GM19193 (cell line): ENCODE data around the gene KIRREL1.

Source experiments
- POLR2A ChIP-seq: IDR thresholded peaks from 4 replicates; pipeline ENCODE4 v1.6.1; 2011; ENCODE audit not compliant: insufficient read depth, insufficient read length; ENCODE audit errors: extremely low read depth

KIRREL1 gene

DNA sequence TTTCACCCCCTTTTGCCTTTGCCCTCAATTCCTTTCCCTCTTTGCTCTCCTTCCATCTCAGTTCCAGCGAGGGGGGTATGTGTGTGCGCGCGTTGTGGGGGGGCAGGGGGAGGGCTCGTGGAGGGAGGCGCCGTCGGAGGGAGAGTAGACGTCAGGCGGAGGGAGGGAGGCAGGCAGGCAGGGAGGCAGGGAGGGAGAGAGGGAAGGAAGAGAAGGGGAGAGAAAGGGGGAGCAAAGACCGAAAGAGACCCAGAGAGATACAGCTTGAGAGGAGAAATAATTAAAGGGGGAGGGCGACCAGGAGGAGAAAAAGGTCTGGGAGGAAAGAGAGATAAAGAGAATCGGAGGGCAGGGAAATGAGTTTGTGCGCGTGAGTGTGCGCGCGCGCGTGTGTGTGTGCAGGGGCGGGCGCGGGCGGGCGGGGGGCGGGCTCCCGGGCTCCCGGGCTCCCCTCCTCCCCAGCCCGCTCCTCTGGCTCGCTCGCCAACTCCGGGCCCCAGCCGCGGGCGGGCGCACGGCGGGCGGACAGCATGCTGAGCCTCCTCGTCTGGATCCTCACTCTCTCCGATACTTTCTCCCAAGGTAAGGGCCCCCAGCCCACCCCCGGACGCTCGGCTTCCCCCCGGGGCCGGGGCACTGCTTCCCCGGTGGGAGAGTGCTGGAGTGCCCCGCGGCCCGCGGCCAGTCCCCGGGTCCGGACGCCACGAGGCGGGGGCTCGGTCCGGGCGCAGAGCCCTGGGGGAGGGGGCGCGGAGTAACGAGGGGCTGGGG lies at the start of gene KIRREL1:
TSS of gene KIRREL1 (plus strand) at position 499 of the 771 bp plus-strand sequence. CDS start at position 531, 32 bp downstream.
- no peak for TF ChIP-seq POLR2A

DNA sequence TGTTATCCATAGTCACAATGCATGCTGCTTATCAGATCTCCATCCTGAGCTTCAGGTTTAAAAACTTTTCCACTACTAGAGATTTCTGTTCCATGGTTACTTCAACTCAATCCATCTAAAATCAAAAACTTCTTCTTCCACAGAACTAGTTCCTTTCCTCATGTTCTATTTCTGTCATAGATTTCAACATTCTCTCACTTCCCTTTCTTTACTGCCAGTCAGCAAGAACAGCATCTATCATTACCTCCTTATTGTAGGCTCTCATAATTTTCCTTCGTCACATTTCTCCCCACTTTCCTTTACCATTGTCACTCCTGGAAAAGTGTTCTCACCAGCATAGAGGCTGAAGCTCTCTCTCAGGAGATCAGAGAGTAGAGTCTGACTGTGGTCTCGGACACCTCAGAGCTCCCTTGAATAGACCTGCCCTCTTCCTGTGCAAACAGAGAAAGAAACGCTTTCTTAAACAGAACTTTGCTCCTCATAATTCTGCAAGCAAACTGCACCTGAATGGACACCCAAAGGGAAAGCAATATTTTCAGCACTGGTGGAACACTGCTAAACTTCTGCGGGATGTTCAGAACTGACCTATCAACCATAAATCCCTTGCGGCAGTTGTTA lies 48.7 kb upstream of the KIRREL1 start:
- no peak for TF ChIP-seq POLR2A

DNA sequence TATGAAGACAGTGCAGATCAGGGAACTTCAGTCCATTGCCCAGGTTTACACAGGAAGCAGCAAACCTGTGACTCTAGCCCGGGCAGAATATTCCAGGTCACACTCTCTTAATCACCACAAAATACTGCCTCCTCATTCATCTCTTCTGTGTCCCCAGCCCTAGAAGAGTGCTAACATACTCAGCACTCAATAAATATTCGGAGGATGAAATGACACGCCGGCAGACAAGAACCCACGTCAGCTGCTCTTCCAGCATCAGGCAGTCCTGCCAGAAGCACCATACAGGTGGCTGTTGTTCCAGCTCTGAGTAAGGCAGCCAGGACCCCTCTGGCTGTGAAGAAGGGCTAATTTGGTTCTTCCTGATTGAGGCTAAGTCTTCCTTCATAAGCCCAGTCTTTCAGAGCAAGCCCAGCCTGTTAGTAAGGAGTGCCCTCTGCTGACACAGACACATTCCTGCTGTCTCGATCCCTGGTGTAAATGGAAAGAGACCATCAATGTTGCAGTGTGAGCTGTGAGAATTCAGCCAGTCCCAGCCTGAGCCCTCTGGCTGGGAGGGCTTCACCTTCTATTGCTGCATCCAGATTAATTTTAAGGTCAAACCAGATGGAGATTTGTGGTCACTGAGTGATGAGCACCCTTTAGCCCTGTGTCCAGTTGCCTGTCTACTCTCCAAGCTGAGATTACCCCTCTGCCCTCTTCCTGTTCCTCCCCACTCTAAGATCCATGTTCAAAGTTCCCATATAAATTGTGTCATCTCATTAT lies 45.0 kb upstream of the KIRREL1 start:
- no peak for TF ChIP-seq POLR2A

DNA sequence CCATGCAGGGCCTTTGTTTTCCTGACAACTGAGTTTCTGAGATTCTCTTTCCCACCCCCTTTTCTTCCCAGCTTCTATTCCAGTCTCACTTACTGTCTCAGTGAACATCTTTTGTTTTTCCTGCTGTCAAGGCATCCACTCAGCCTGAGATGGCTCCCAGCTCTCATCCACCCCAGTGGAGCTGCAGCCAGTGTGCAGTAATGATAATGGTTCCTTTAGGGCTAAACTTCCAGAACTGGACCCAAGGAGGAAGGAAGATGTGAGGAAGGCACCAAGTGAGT lies 44.4 kb upstream of the KIRREL1 start:
- no peak for TF ChIP-seq POLR2A

DNA sequence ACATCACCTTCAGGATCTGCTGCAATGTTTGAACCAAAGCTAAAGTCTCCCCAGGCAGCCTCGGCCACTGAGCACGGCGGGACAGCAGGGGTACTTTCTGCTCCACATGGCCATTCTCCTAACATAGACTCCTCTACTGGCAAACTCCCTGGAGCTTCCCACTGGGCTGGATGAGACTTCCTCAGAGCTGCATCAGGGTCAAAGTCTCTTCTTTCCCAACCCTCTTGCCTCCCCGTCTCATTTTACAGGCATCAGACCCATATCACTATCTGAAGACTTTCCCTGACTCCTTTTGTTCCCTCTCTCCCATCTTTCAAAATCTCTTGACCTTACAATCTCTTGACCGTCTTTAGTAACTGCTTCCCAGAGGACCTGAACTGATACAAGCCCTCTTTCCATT lies 42.2 kb upstream of the KIRREL1 start:
- TF ChIP-seq POLR2A: no peak

DNA sequence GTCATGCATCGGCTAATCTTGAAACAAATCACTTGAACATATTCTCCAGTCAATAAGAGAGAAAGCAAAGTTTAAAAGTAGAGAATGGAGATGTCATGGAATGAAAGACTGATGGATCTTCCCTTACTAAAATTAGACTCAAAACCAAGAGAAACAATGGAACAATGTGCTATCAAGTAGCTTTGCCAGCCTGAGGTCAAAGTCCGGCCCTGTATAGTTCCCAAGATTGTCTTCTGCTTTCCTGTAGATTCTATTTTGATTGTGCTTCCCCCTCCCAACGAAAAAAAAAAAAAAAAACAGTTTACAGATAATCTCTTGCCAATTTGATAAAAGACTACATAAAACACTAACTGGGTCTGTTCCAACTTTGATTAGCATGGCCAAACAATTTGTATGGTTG lies 40.8 kb upstream of the KIRREL1 start:
- TF ChIP-seq POLR2A: no peak

DNA sequence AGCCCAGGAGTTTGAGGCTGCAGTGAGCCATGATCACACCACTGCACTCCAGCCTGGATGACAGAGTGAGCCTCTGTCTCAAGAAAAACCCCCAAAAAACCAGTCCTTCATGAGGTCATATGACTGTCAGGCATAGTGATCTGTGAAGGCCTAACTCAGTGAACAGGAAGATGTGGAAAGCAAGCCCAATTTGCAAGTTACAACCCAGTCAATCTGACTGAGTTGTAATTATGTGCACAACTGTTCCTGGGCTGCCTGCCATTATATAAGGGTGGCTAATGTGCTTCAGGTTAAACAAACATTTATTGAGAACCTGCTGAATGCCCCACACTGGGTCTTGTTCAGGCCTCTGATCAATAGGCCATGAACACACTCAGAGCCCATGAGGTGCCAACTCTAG lies 38.2 kb upstream of the KIRREL1 start:
- no peak for TF ChIP-seq POLR2A

DNA sequence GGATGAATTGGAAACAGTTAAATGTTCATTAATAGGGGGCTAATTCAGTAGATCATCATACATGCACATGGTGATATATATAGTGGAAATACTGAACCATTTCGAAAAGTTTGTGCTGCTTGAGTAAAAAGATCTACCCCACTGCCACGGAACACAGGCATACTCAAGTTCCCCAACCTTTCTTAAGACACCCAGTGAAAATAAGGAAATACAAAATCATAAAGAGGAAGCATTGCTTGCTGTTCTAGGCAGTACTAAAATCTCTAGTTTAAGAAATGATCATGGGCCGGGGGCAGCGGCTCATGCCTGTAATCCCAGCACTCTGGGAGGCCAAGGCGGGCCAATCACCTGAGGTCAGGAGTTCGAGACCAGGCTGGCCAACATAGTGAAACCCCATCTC lies 37.6 kb upstream of the KIRREL1 start:
- no peak for TF ChIP-seq POLR2A

DNA sequence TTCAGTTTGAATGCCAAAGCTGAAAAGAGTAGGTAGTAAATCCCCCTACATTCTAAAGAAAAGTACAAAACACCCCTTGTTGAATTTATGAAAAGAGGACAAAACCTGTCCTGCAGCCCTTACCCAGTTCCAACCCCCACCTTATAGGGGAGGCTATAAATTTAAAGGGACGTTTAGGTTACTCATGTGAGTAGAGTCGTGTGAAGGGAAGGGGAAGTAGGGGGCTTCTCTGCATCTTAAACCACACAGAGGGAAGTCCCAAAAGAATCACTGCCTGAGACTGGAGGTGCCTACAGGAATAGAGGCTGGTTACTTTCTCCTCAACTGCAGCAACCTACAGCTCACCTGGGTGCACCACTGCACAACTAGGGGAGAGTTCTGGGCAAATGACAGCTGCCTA lies 36.7 kb upstream of the KIRREL1 start:
- TF ChIP-seq POLR2A: no peak

DNA sequence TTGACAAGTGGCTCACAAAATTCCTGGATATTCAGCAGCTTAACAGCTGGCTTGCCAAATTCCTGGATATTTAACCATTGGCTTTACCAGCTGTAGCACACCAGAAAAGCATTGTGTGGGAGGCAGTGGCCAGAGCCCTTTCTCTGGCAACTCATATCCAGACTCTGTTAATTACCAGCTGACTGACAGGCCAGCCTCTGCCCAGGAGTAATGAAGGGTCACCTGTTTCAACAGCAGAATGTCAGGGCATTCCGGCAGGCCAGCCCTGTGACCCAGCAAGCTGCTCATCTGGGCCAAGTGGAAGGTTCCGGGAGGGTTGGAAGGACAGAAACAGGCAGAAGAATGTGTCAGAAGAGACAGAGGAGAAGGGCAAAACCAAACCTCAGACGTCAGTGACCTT lies 35.2 kb upstream of the KIRREL1 start:
- TF ChIP-seq POLR2A: no peak

DNA sequence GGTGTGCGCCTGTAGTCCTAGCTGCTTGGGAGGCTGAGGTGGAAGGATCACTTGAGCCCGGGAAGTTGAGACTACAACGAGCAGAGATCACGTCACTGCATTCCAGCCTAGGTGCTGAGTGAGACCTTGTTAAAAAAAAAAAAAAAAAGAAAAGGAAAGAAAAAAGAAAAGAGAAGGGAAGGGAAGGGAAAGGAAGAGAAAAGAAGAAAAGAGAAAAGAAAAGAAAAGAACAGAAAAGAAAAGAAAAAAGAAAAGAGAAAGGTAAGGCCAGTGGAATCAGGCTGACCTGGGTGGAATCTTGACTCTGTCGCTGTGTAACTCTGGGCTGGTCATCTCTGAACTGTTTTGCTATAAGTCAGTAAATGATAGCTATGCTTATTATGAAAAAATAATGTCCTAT lies 33.7 kb upstream of the KIRREL1 start:
- TF ChIP-seq POLR2A: no peak

DNA sequence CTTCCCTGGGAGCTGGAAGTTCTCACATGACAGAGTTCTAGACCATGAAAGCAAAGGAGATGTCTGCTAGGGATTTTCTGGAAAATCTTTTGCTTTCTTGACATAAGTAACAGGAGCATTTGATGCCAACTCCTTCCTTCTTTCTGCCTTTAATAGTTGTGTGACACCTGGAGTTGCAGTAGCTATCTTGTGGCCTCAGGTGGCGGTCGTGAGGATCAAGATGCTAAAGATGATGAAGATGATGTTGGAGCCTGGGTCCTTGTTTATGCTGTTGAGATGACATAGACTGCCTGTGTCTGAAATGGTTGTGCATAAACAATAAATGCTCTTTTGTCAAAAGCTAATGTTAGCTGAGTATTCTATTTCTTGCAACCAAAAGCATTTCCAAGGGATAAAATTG lies 32.7 kb upstream of the KIRREL1 start:
- TF ChIP-seq POLR2A: no peak

DNA sequence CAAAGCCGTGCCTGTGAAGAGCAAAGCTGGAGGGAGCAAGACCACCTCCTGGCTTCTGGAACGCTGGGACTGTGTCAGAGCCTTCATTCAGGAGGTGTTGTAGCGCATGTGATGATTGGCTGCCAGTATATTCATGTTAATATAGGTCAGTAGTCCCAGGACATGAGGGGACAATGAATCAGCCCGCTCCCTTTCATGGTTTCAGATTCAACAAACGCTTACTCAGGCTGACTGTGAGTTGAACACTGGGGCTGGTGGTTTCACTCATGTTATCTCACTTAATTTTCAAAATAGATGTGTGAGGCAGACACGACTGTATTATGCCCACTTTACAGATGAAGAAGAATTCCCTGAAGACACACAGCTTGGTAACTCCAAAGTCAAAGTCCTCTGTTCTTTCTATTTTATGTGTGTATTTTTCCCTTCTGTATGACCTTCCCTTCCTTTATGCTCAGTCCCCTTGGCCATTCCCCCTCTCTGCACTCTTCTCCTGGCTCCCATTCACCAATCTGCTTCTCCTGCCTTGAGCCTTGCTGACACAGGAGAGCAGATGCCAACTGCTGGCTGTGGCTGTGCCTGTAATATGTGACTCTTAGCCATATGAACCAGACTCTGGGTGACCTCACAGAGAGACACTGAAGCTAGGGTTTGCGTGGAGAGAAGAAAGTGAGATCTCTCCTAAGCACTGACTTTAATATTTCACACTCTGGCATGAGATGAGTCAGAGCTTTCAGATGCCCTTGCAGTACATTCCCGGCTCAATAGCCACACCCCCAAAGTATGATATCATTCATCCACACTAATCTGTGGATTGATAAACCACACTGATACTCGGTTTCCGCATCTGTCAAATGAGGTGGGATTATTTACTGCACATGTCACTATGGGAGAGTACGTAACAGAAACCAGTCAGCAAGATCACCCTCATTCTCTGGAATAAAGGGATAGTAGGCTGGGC lies 31.4 kb upstream of the KIRREL1 start:
- no peak for TF ChIP-seq POLR2A

DNA sequence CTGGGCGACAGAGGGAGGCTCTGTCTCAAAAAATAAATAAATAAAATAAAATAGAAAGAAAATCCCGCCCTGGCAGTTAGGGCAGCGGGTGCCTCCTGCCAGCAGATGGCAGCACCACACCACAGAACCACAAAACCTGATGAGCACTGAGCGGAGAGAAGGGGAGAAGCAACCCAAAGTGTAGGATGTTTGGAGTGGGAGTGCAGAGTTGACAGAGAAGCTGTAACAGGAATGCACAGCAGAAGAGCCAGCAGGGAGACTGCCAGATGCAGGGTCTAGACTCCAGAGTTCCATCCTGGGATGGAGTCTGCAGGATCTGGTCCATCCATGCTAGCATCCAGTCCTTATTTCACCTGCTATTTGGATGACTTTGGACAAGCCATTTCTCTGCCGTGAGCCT lies 29.7 kb upstream of the KIRREL1 start:
- TF ChIP-seq POLR2A: no peak

DNA sequence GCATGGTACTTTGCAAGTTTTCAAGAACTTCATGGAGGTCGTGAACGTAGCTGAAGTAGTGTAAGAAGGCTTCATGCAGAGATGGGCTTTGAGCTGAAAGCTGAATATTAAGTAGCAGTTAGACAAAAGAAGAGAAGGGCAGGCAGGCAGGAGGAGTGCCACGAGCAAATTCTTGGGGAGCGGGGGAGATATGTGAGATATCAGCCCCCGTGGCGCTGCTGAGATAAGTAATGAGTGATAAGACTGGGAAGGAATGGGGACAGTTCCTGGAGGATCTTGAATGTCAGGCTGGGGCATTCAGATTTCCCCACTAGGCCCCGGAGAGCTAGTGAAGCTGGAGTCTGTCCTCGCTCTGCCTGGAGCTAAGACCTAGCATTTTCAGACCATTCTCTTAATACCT lies 27.9 kb upstream of the KIRREL1 start:
- no peak for TF ChIP-seq POLR2A
